Esophagus muscularis mucosa (tissue), 4 donors: Measurements from ENCODE around the gene USP17L30.
"Not testable (repeated sequence)": the region's sequence is repeated elsewhere in the genome, so short reads cannot be mapped to it uniquely, and the experiment has no call there.

ENCODE experiments used
- EP300 ChIP-seq: sonication (generic); formaldehyde crosslinking; IDR thresholded peaks from one replicate; pipeline ENCODE4 v1.6.1; 2017; ENCODE audit warnings: antibody characterized with exemption
- POLR2A ChIP-seq: fragments of 450-650 bp; IDR thresholded peaks from one replicate; pipeline ENCODE4 v1.6.1; 2017; ENCODE audit warnings: antibody characterized with exemption, moderate library complexity, mild to moderate bottlenecking, low read depth
- POLR2AphosphoS5 ChIP-seq, 2 donors: sonication (generic); formaldehyde crosslinking; IDR thresholded peaks; one replicate each; pipeline ENCODE4 v1.6.1; 2017; ENCODE audit warnings: antibody characterized with exemption in 2 of 2
- TF ChIP-seq, protein P1 (sequence below), 3 experiments: fragments of 200-600 bp in 2 of 3; fragments of 450-650 bp in 1 of 3; sonication (generic) in 2 of 3; IDR thresholded peaks; one replicate each; pipeline ENCODE4 v1.5.1; 2017 to 2019; ENCODE audit warnings: antibody characterized with exemption in 3 of 3, mild to moderate bottlenecking in 2 of 3, moderate library complexity in 1 of 3

DNA sequence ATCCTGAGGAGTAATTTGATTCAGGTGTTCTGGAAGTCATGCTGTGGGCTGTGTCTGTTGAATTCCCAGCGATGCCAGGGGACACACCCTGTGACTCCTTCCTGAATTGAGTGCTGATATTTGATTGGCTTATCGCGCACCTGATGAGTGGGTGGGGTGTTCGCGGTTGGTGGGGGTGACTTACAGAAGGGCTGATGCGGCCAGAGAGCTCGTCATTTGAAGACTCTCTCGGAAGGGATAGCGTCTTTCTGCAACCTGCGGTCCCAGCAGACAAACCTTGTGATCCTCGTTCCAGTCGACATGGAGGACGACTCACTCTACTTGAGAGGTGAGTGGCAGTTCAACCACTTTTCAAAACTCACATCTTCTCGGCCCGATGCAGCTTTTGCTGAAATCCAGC is 38.1 kb upstream of the USP17L30 start, which contains the start of gene USP17L24:
- TF ChIP-seq, protein P1, sequence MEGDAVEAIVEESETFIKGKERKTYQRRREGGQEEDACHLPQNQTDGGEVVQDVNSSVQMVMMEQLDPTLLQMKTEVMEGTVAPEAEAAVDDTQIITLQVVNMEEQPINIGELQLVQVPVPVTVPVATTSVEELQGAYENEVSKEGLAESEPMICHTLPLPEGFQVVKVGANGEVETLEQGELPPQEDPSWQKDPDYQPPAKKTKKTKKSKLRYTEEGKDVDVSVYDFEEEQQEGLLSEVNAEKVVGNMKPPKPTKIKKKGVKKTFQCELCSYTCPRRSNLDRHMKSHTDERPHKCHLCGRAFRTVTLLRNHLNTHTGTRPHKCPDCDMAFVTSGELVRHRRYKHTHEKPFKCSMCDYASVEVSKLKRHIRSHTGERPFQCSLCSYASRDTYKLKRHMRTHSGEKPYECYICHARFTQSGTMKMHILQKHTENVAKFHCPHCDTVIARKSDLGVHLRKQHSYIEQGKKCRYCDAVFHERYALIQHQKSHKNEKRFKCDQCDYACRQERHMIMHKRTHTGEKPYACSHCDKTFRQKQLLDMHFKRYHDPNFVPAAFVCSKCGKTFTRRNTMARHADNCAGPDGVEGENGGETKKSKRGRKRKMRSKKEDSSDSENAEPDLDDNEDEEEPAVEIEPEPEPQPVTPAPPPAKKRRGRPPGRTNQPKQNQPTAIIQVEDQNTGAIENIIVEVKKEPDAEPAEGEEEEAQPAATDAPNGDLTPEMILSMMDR (IDR thresholded peaks at IDR 0.05), result not testable (repeated sequence)
- not testable (repeated sequence) for TF ChIP-seq POLR2A; EP300; POLR2AphosphoS5 (IDR thresholded peaks at IDR 0.05)
